ENCODE results near the gene CTSO. TPM values are rescaled to one million over a fixed set of nuclear protein-coding genes. Genes with fewer than 3 reads are reported as not detected.

Gene CTSO
- total RNA-seq, 1 donor from 2014 or later = 18.3 TPM

GRCh38 chr4:155875878-155876277 lies 77.8 kb downstream of the CTSO start:
- DNase-seq (ENCODE audit: extremely low read depth, low read depth, low spot score) = no peak

Other genes starting within 250 kb of the CTSO start
- 0.39 and 2.0 TPM in 2 replicates for gene GUCY1B1, start 194.8 kb downstream of the CTSO start, total RNA-seq
- not detected in 2 replicates for gene ASIC5, start 87.6 kb downstream of the CTSO start, total RNA-seq
- not detected in 2 replicates for gene TDO2, start 50.2 kb downstream of the CTSO start, total RNA-seq